HepG2 (cell line): ENCODE data around the gene GDF7. TPM values are rescaled to one million over a fixed set of nuclear protein-coding genes. Genes with fewer than 3 reads are reported as not detected.

Experiments used
- ARID3A ChIP-seq: IDR thresholded peaks from 2 replicates; pipeline ENCODE4 v1.6.1; 2012; ENCODE audit warnings: low read depth, low read length, improper control_type of control experiment
- ATF6 ChIP-seq: sonication (generic); formaldehyde crosslinking; conservative IDR thresholded peaks from 2 replicates; pipeline ENCODE4 v1.4.0; 2020; ENCODE audit warnings: missing genetic modification reagents
- BATF2 ChIP-seq: sonication (generic); formaldehyde crosslinking; IDR thresholded peaks from 2 replicates; pipeline ENCODE4 v1.8.0; 2022; ENCODE audit warnings: mild to moderate bottlenecking, missing genetic modification reagents, moderate library complexity
- HINFP ChIP-seq: sonication (generic); formaldehyde crosslinking; IDR thresholded peaks from 2 replicates; pipeline ENCODE4 v1.4.0; 2020; ENCODE audit warnings: low read depth, mild to moderate bottlenecking, missing genetic modification reagents
- PHF20 ChIP-seq: sonication (generic); formaldehyde crosslinking; IDR thresholded peaks from 2 replicates; pipeline ENCODE4 v1.5.0; 2020; ENCODE audit warnings: mild to moderate bottlenecking, missing genetic modification reagents
- RARG ChIP-seq: sonication (generic); formaldehyde crosslinking; IDR thresholded peaks from 2 replicates; pipeline ENCODE4 v1.4.0; 2020; ENCODE audit warnings: low read depth, mild to moderate bottlenecking, missing genetic modification reagents
- RFX3 ChIP-seq: IDR thresholded peaks from 2 replicates; pipeline ENCODE4 v1.6.1; 2016; ENCODE audit warnings: missing biosample characterization, missing genetic modification reagents
- RNF219 ChIP-seq: sonication (generic); formaldehyde crosslinking; IDR thresholded peaks from 2 replicates; pipeline ENCODE4 v1.5.0; 2020; ENCODE audit warnings: mild to moderate bottlenecking, missing genetic modification reagents
- SP2 ChIP-seq: sonication (generic); formaldehyde crosslinking; IDR thresholded peaks from 2 replicates; pipeline ENCODE4 v1.5.1; 2020; ENCODE audit warnings: mild to moderate bottlenecking, missing genetic modification reagents
- ZNF484 ChIP-seq: sonication (generic); formaldehyde crosslinking; IDR thresholded peaks from 2 replicates; pipeline ENCODE4 v1.5.1; 2020; ENCODE audit warnings: mild to moderate bottlenecking, low read depth, missing genetic modification reagents, borderline replicate concordance
- ZNF619 ChIP-seq: sonication (generic); formaldehyde crosslinking; IDR thresholded peaks from 2 replicates; pipeline ENCODE4 v1.4.0; 2020; ENCODE audit warnings: mild to moderate bottlenecking, missing genetic modification reagents
- ZNF687 ChIP-seq: sonication (generic); formaldehyde crosslinking; IDR thresholded peaks from 2 replicates; pipeline ENCODE4 v1.5.1; 2020; ENCODE audit warnings: mild to moderate bottlenecking, missing genetic modification reagents, moderate library complexity
- ZNF740 ChIP-seq: sonication (generic); formaldehyde crosslinking; IDR thresholded peaks from 2 replicates; pipeline ENCODE4 v1.4.0; 2020; ENCODE audit warnings: missing genetic modification reagents
- ZNF781 ChIP-seq: sonication (generic); formaldehyde crosslinking; IDR thresholded peaks from 2 replicates; pipeline ENCODE4 v1.5.1; 2020; ENCODE audit warnings: borderline replicate concordance, mild to moderate bottlenecking, missing genetic modification reagents; ENCODE audit errors: not compliant biosample characterization
- polyA plus RNA-seq, 8 experiments: library from polyadenylated mRNA; depleted of rRNA in 3 of 8; stranded (reverse) in 7 of 8; unstranded in 1 of 8; fragments of >200 nt; fragmentation: Illumina TruSeq in 4 of 8; extraction: Trizol in 4 of 8; gene quantifications; 2 replicates each; pipeline versions ENCODE4 v1.2.1 to v1.2.3, GENCODE V29; 2011 to 2016; ENCODE audit warnings: low read depth in 4 of 8, missing spikeins in 1 of 8, mixed read lengths in 1 of 8; ENCODE audit not compliant: insufficient read depth in 1 of 8
- total RNA-seq, 5 experiments: library from RNA; depleted of rRNA; stranded (reverse); fragments of >200 nt; fragmentation: Illumina TruSeq; extraction: Trizol; gene quantifications; 2 replicates each; pipeline ENCODE4 v1.2.3, GENCODE V29; 2016; ENCODE audit warnings: low read depth in 1 of 5

Gene GDF7
- total and polyA plus RNA-seq, 2 of the 13 experiments (the other 11 are each of a cell fraction or from before 2014, with no cell fraction given), result 1.6 to 15.0 TPM

GRCh38 chr2:20666304-20667150, at the start of gene GDF7 (continued):
- TF ChIP-seq ZNF687 (peak; percentile 84), ZNF619 (CRISPR knock-in tag) (0 out of 2 replicates have a peak, but pooled peaks have one; percentile 65), HINFP (CRISPR knock-in tag) (no peak), ZNF781 (CRISPR knock-in tag) (no peak), RARG (no peak), RFX3 (CRISPR knock-in tag) (no peak), SP2 (CRISPR knock-in tag) (no peak), ATF6 (CRISPR knock-in tag) (no peak), PHF20 (CRISPR knock-in tag) (no peak), RNF219 (CRISPR knock-in tag) (no peak), ARID3A (no peak), BATF2 (CRISPR knock-in tag) (no peak), ZNF484 (CRISPR knock-in tag) (no peak), ZNF740 (CRISPR knock-in tag) (peak; percentile 91)
